Upper lobe of left lung (tissue), 4 donors: ENCODE results near the gene TTI1.

Experiments
- POLR2A ChIP-seq, 4 donors: fragments of 450-650 bp; IDR thresholded peaks; one replicate each; pipeline ENCODE4 v1.5.1; 2016 to 2017; ENCODE audit warnings: antibody characterized with exemption in 4 of 4, mild to moderate bottlenecking in 2 of 4
- POLR2AphosphoS5 ChIP-seq, 2 donors: sonication (generic); formaldehyde crosslinking; IDR thresholded peaks; one replicate each; pipeline ENCODE4 v1.5.1; 2017; ENCODE audit warnings: antibody characterized with exemption in 2 of 2
- TF ChIP-seq, protein P1 (sequence below), 6 experiments: fragments of 450-650 bp in 4 of 6; fragments of 200-600 bp in 2 of 6; sonication (generic) in 2 of 6; IDR thresholded peaks; one replicate each; pipeline ENCODE4 v1.5.1; 2016 to 2019; ENCODE audit warnings: antibody characterized with exemption in 6 of 6

DNA sequence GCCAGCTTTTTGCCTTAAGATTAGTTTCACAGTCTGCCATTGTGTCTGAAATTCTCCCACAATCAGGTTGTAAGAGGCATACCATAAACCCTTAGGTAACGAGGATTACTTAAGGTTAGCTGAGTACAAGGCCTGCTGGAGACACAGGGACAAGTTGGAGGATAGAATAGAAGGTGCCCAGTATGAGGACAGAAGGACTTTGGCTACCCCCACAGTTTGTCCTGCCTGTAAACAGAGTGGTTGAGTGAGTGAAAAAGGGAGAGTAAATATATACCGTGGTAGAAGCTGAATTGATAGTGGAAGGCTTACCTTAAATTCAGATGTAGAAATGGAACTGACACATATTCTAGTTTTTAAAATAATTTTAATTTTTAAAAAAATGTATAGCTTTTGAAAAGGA is 19.6 kb upstream of the TTI1 start:
- TF ChIP-seq, protein P1, sequence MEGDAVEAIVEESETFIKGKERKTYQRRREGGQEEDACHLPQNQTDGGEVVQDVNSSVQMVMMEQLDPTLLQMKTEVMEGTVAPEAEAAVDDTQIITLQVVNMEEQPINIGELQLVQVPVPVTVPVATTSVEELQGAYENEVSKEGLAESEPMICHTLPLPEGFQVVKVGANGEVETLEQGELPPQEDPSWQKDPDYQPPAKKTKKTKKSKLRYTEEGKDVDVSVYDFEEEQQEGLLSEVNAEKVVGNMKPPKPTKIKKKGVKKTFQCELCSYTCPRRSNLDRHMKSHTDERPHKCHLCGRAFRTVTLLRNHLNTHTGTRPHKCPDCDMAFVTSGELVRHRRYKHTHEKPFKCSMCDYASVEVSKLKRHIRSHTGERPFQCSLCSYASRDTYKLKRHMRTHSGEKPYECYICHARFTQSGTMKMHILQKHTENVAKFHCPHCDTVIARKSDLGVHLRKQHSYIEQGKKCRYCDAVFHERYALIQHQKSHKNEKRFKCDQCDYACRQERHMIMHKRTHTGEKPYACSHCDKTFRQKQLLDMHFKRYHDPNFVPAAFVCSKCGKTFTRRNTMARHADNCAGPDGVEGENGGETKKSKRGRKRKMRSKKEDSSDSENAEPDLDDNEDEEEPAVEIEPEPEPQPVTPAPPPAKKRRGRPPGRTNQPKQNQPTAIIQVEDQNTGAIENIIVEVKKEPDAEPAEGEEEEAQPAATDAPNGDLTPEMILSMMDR (IDR thresholded peaks at IDR 0.05) = no peak
- TF ChIP-seq POLR2AphosphoS5 (IDR thresholded peaks at IDR 0.05) (no peak), POLR2A (IDR thresholded peaks at IDR 0.05) (no peak)
